Heart left ventricle (tissue), 16 donors: Measurements from ENCODE around the gene CCDC134. TPM values are rescaled to one million over a fixed set of nuclear protein-coding genes. Genes with fewer than 3 reads are reported as not detected.

Source experiments
- ATAC-seq, 4 donors: fragments of 200-7000 bp; cut with Tn5 transposase; one replicate each; pipeline ENCODE4 v1.9.1; 2020 to 2022; ENCODE audit warnings: moderate library complexity in 4 of 4, mild to moderate bottlenecking in 3 of 4, moderate number of reproducible peaks in 1 of 4
- DNase-seq, 5 donors: peaks; one replicate each; pipeline ENCODE4 v3.0.0-alpha.2; 2020
- H3K27ac ChIP-seq, 12 donors: fragments of 200-600 bp; sonication (generic) in 4 of 12; one replicate each; pipeline versions ENCODE4 v1.5.0 to v1.8.0; 2016 to 2022; ENCODE audit warnings: mild to moderate bottlenecking in 2 of 12
- H3K27me3 ChIP-seq, 9 donors: fragments of 200-600 bp; sonication (generic) in 2 of 9; one replicate each; pipeline versions ENCODE4 v1.5.1 to v1.8.0; 2016 to 2022; ENCODE audit warnings: mild to moderate bottlenecking in 3 of 9
- H3K36me3 ChIP-seq, 9 donors: fragments of 200-600 bp; sonication (generic) in 2 of 9; one replicate each; pipeline versions ENCODE4 v1.5.0 to v1.8.0; 2018 to 2022; ENCODE audit warnings: mild to moderate bottlenecking in 2 of 9
- H3K4me1 ChIP-seq, 12 donors: fragments of 200-600 bp; sonication (generic) in 4 of 12; one replicate each; pipeline versions ENCODE4 v1.5.0 to v1.8.0; 2016 to 2022; ENCODE audit warnings: mild to moderate bottlenecking in 3 of 12
- H3K4me3 ChIP-seq, 12 donors: fragments of 200-600 bp; sonication (generic) in 4 of 12; one replicate each; pipeline versions ENCODE4 v1.5.0 to v1.8.0; 2017 to 2022; ENCODE audit warnings: mild to moderate bottlenecking in 9 of 12, moderate library complexity in 4 of 12
- H3K9me3 ChIP-seq, 12 donors: fragments of 200-600 bp; sonication (generic) in 4 of 12; one replicate each; pipeline versions ENCODE4 v1.5.0 to v1.8.0; 2016 to 2022; ENCODE audit warnings: mild to moderate bottlenecking in 1 of 12
- POLR2A ChIP-seq, 2 donors: fragments of 450-650 bp; IDR thresholded peaks; one replicate each; pipeline ENCODE4 v1.6.1; 2017; ENCODE audit warnings: antibody characterized with exemption in 2 of 2, mild to moderate bottlenecking in 2 of 2, moderate library complexity in 2 of 2
- WGBS, 4 donors: extraction: QIAGEN DNeasy Blood & Tissue Kit in 2 of 4; methylation state at CpG; one replicate each; pipeline versions ENCODE4 v1.1.5 to v1.1.7; 2013 to 2018; 5-methylcytosine and 5-hydroxymethylcytosine counted together
- intact Hi-C, 10 donors: fragments of 100-400 bp; cut with DNase I; formaldehyde crosslinking; loops; one replicate each; pipeline versions ENCODE4 v1.11.1 to v1.14.2; 2022
- polyA plus RNA-seq, 2 donors: library from polyadenylated mRNA; stranded (reverse); fragments of 200-250 nt; gene quantifications; one replicate each; pipeline ENCODE4 v1.2.3, GENCODE V29; 2013
- total RNA-seq, 9 donors: library from RNA; depleted of rRNA in 2 of 9; stranded (reverse); fragments of >200 nt in 2 of 9; fragmentation: NEBNext Ultra II Directional in 3 of 9; extraction: Animal tissue kit (Norgen Biotek cat#: 25700) in 3 of 9; gene quantifications; one replicate each; pipeline versions ENCODE4 v1.1.0 to v1.2.4, GENCODE V29; 2016 to 2023
- TF ChIP-seq, protein P1 (sequence below), 12 donors: fragments of 200-600 bp; sonication (generic) in 4 of 12; IDR thresholded peaks; one replicate each; pipeline versions ENCODE4 v1.5.0 to v1.8.0; 2018 to 2022; ENCODE audit warnings: antibody characterized with exemption in 12 of 12, mild to moderate bottlenecking in 5 of 12
- donor health status: ischemic (EF 13 %, LVEDD 7.1; RV severe dilation, severe dysfunction).
- donor health status: healthy with polysubstance abuse.
- donor health status: DM: no; HTN: yes; CAD: no.
- donor health status: DM: no; HTN: no; CAD: no.
- donor health status: ischemic (EF 25% LVEDD 6.9; RV normal size, moderate dysfunction).
- donor health status: ischemic (EF 25% LVEDD 5.7; RV mildly dilated, moderate dysfunction).
- donor health status: healthy.
- donor health status: DM: yes; HTN: yes; CAD: no.
- donor health status: ischemic (EF 35%, LVEDD 5.7; RV mildly dilated, moderate dysfunction).
- donor health status: nonischemic (EF 11% LVEDD 7.7; RV severe dilation, severe dysfunction).
- donor health status: DM: yes; HTN: yes; CAD: no.
- donor health status: PGD.
- donor health status: ischemic (EF 29% LVEDD 5.4; RV normal size, mild dysfunction).
- donor health status: nonischemic (EF 23%, LVEDD 6.1; RV moderate dilation, normal function).

The CCDC134 gene
- total and polyA plus RNA-seq, 11 donors: 2.2 to 10.2 (median 3.5) TPM

DNA sequence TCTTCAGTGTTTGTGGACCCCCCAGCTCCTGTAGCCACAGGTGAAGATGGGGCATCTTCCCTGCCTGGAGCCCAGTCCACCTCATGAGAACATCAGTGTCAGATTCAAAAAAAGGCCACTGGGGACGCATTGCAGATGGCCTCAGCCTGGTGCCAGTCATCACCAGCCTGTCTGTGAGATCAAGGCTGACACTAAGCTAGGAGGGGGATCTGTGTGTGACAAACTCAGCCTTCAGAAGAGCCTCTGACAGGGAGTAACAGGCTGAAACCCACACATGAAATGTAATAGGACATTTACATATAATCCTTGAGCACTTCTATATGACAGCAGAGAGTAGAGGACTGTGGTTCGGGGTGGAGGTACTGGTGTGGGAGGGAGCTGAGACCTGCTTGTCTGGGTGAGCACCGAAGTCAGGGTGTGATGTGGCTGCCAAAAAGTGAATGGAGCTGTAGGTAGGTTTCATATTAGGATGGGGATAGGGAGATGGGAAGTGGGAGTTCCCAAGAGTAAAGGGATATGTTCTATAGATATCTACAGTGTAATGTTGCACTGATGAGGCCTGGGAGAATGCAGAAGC, 20.5 kb upstream of the CCDC134 start:
- H3K27me3 ChIP-seq: no peaks in the 10 kb centered on the region
- WGBS, 4 donors: 59 to 73% (median 62%) methylated on average over 3 of the region's 3 CpGs
- peak overlapping the region in 1 of 12 donors; percentile 82 for H3K27ac ChIP-seq
- no peaks in the 10 kb centered on the region for H3K9me3 ChIP-seq
- intact Hi-C loops: no loop called here
- TF ChIP-seq, protein P1, sequence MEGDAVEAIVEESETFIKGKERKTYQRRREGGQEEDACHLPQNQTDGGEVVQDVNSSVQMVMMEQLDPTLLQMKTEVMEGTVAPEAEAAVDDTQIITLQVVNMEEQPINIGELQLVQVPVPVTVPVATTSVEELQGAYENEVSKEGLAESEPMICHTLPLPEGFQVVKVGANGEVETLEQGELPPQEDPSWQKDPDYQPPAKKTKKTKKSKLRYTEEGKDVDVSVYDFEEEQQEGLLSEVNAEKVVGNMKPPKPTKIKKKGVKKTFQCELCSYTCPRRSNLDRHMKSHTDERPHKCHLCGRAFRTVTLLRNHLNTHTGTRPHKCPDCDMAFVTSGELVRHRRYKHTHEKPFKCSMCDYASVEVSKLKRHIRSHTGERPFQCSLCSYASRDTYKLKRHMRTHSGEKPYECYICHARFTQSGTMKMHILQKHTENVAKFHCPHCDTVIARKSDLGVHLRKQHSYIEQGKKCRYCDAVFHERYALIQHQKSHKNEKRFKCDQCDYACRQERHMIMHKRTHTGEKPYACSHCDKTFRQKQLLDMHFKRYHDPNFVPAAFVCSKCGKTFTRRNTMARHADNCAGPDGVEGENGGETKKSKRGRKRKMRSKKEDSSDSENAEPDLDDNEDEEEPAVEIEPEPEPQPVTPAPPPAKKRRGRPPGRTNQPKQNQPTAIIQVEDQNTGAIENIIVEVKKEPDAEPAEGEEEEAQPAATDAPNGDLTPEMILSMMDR (IDR thresholded peaks at IDR 0.05): no peak
- TF ChIP-seq POLR2A (IDR thresholded peaks at IDR 0.05): no peak
- no peaks in the 10 kb centered on the region for H3K36me3 ChIP-seq
- peaks cover 0 to 28% (median 0%) of the 10 kb centered on the region in 12 donors for H3K4me1 ChIP-seq
- H3K4me3 ChIP-seq: no peak overlapping the region
- ATAC-seq: no peak
- no peak for DNase-seq

DNA sequence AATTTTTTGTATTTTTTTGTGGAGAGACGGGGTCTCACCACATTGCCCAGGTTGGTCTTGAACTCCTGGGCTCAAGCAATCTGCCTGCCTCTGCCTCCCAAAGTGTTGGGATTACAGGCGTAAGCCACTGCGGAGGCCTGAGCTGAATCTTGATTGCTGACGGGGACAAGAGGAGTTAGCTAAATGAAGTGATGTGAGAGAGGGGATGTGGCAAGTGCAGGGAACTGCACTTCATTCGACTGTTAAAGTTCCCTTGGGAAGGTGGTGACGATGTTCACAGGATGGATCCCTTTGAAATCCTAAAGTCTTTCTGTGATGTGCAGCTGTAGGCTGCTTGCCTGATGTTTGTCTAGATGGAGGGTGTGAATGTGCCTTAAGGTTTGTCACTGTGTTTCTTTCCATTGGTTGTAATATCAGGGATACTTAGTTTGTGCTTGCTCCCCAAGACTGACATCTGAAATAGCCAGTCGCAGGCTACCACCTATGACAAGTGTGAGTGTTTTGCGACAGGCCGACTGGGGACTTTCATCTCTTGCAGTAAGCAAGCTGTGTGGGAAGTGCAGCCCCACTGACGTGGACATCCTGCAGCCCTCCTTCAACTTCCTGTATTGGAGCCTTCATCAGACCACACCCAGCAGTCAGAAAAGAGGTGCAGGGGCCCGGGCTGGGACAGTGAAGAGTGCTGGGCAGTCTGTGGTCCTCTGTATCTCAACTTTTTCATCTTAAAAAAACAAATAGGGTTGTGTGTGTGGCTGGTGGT, 19.6 kb upstream of the CCDC134 start:
- Histone ChIP-seq H3K27me3 (no peaks in the 10 kb centered on the region), H3K27ac (peak overlapping the region in 1 of 12 donors; percentile 82), H3K4me3 (peak overlapping the region in 5 of 12 donors; percentile 0 to 44 (median 21)), H3K36me3 (no peaks in the 10 kb centered on the region), H3K4me1 (peaks cover 0 to 28% (median 0%) of the 10 kb centered on the region in 12 donors), H3K9me3 (no peaks in the 10 kb centered on the region)
- intact Hi-C loops: no loop called here
- ATAC-seq (peak; percentile 37 to 87 (median 82)), DNase-seq (peak; percentile 53 to 80 (median 70))
- WGBS, 4 donors: 59 to 65% (median 62%) methylated on average over 11 of the region's 11 CpGs
- no peak for TF ChIP-seq POLR2A (IDR thresholded peaks at IDR 0.05)
- TF ChIP-seq, protein P1 (IDR thresholded peaks at IDR 0.05): no peak

DNA sequence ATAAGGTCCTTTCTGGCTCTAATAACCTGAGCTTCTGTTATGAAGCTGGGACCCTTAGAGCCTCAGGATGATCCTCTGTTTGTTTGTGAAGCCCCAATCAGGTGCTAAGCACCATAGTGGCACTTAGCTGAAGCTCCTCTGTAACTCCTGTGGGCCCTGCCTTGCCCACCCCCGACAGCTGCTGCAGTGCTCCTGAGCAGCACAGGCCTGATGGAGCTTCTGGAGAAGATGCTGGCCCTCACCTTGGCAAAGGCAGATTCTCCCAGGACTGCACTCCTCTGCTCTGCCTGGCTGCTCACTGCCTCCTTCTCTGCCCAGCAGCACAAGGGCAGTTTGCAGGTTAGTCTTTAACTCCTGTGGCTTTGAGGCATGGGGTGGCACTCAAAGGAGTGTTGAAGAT, 19.0 kb upstream of the CCDC134 start:
- Histone ChIP-seq H3K4me1 (peaks cover 0 to 28% (median 0%) of the 10 kb centered on the region in 12 donors), H3K36me3 (no peaks in the 10 kb centered on the region), H3K27ac (peak overlapping the region in 1 of 12 donors; percentile 82), H3K4me3 (peak overlapping the region in 5 of 12 donors; percentile 0 to 44 (median 21)), H3K9me3 (no peaks in the 10 kb centered on the region), H3K27me3 (no peaks in the 10 kb centered on the region)
- WGBS, 4 donors: 50 to 71% (median 64%) methylated on average over 1 of the region's 1 CpG; no CpG with 5 or more reads in 1 of the 4 donors
- intact Hi-C loops: no loop called here
- TF ChIP-seq POLR2A (IDR thresholded peaks at IDR 0.05): no peak
- TF ChIP-seq, protein P1 (IDR thresholded peaks at IDR 0.05): no peak
- DNase-seq (no peak), ATAC-seq (peak in 1 of 4 donors; percentile 26)

DNA sequence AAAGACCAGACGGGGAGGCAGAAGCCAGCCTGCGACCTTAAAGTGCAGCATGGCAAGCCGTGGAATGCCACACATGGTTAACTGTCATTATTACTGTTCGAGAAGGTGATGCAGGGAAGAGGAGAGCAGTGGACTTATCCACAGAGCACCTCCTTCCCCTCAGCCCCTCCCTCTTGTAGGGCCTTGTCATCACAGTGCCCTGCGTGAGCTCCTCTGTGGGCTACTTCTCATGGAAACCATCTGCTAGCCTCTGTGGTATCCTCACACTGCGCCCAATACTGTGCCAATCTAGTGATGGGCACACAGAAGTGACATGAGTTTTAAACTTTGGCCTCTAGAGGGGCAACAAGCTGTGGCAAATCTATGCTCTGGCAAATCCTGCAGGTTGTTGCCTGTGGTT, 18.2 kb upstream of the CCDC134 start:
- intact Hi-C loops: no loop called here
- H3K27me3 ChIP-seq: no peaks in the 10 kb centered on the region

More for the DNA sequence above, 18.2 kb upstream of the CCDC134 start:
- H3K4me1 ChIP-seq: peaks cover 0 to 33% (median 0%) of the 10 kb centered on the region in 12 donors
- ATAC-seq (no peak), DNase-seq (no peak)
- TF ChIP-seq, protein P1 (IDR thresholded peaks at IDR 0.05): no peak
- TF ChIP-seq POLR2A (IDR thresholded peaks at IDR 0.05): no peak
- WGBS, 4 donors: 87 to 92% (median 88%) methylated on average over 6 of the region's 6 CpGs
- H3K36me3 ChIP-seq: no peaks in the 10 kb centered on the region
- H3K27ac ChIP-seq: peak overlapping the region in 1 of 12 donors; percentile 82
- peak overlapping the region in 2 of 12 donors; percentile 26 to 44 for H3K4me3 ChIP-seq
- no peaks in the 10 kb centered on the region for H3K9me3 ChIP-seq
